Ascending aorta (tissue), 2 donors: ENCODE results near the gene CFDP1. TPM values are rescaled to one million over a fixed set of nuclear protein-coding genes. Genes with fewer than 3 reads are reported as not detected.

ENCODE experiments used
- DNase-seq, 2 donors: peaks; one replicate each; pipeline ENCODE4 v3.0.0-alpha.2; 2019; ENCODE audit warnings: low spot score in 2 of 2
- H3K27ac ChIP-seq, 2 donors: fragments of 200-600 bp; sonication (generic); one replicate each; pipeline ENCODE4 v1.5.1; 2016 to 2017; ENCODE audit warnings: mild to moderate bottlenecking in 1 of 2
- H3K27me3 ChIP-seq: fragments of 200-600 bp; sonication (generic); one replicate; pipeline ENCODE4 v1.5.1; 2017
- H3K36me3 ChIP-seq, 2 donors: fragments of 200-600 bp; sonication (generic); one replicate each; pipeline ENCODE4 v1.5.1; 2016
- H3K4me1 ChIP-seq, 2 donors: fragments of 200-600 bp; sonication (generic); one replicate each; pipeline ENCODE4 v1.5.1; 2016 to 2017; ENCODE audit warnings: mild to moderate bottlenecking in 1 of 2
- H3K4me3 ChIP-seq, 2 donors: fragments of 200-600 bp; sonication (generic); one replicate each; pipeline ENCODE4 v1.5.1; 2016 to 2017; ENCODE audit warnings: mild to moderate bottlenecking in 1 of 2
- H3K9me3 ChIP-seq, 2 donors: fragments of 200-600 bp; sonication (generic); one replicate each; pipeline ENCODE4 v1.5.1; 2016
- intact Hi-C: fragments of 100-400 bp; cut with DNase I; formaldehyde crosslinking; loops from one replicate; pipeline ENCODE4 v1.15.1; 2023
- total RNA-seq: library from RNA; depleted of rRNA; stranded (reverse); fragments of >200 nt; gene quantifications from one replicate; pipeline ENCODE4 v1.1.0, GENCODE V29; 2016
- TF ChIP-seq, protein P1 (sequence below), 3 experiments: fragments of 200-600 bp in 2 of 3; fragments of 450-650 bp in 1 of 3; sonication (generic) in 2 of 3; IDR thresholded peaks; one replicate each; pipeline ENCODE4 v1.5.1; 2016 to 2019; ENCODE audit warnings: antibody characterized with exemption in 3 of 3, mild to moderate bottlenecking in 1 of 3, moderate library complexity in 1 of 3

Gene CFDP1
- total RNA-seq, 1 donor from 2014 or later = 8.3 TPM

- no peak for DNase-seq
- Histone ChIP-seq H3K27me3 (no peaks in the 10 kb centered on the region), H3K36me3 (no peaks in the 10 kb centered on the region), H3K4me1 (no peaks in the 10 kb centered on the region), H3K27ac (no peak overlapping the region), H3K9me3 (no peaks in the 10 kb centered on the region), H3K4me3 (no peak overlapping the region)
- TF ChIP-seq, protein P1, sequence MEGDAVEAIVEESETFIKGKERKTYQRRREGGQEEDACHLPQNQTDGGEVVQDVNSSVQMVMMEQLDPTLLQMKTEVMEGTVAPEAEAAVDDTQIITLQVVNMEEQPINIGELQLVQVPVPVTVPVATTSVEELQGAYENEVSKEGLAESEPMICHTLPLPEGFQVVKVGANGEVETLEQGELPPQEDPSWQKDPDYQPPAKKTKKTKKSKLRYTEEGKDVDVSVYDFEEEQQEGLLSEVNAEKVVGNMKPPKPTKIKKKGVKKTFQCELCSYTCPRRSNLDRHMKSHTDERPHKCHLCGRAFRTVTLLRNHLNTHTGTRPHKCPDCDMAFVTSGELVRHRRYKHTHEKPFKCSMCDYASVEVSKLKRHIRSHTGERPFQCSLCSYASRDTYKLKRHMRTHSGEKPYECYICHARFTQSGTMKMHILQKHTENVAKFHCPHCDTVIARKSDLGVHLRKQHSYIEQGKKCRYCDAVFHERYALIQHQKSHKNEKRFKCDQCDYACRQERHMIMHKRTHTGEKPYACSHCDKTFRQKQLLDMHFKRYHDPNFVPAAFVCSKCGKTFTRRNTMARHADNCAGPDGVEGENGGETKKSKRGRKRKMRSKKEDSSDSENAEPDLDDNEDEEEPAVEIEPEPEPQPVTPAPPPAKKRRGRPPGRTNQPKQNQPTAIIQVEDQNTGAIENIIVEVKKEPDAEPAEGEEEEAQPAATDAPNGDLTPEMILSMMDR (IDR thresholded peaks at IDR 0.05) = no peak
- intact Hi-C loops = no loop called here
Measured at GRCh38 chr16:75477680-75478473, 44.6 kb upstream of the CFDP1 start.

GRCh38 chr16:75476817-75477216, 43.5 kb upstream of the CFDP1 start:
- DNase-seq = no peak
- Histone ChIP-seq H3K27me3 (no peaks in the 10 kb centered on the region), H3K9me3 (no peaks in the 10 kb centered on the region), H3K36me3 (no peaks in the 10 kb centered on the region), H3K4me1 (no peaks in the 10 kb centered on the region), H3K4me3 (no peak overlapping the region), H3K27ac (no peak overlapping the region)
- TF ChIP-seq, protein P1 (IDR thresholded peaks at IDR 0.05) = no peak
- intact Hi-C loops = no loop called here

DNA sequence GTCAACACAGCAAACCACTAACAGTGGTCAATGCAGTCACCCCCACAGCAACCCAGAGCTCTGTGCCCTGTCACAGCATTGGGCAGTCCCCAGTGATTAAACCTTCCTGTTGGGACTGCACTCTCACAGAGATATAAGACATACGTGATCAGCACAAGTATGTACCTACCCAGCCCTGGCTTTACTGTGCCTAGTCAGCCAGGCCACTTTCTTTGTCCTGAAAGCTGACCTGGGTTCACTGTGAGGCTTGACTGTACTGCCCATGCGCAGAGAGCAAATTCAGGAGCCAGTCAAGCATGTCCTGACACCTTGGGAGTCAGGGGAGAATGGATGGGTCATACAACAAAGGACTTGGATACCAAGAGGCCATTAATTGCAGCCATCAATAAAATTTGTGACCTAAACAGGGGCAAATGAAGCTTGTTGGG, 42.1 kb upstream of the CFDP1 start:
- TF ChIP-seq, protein P1 (IDR thresholded peaks at IDR 0.05) = no peak
- intact Hi-C loops = no loop called here
- no peaks in the 10 kb centered on the region for H3K36me3 ChIP-seq
- H3K4me1 ChIP-seq = no peaks in the 10 kb centered on the region
- no peaks in the 10 kb centered on the region for H3K27me3 ChIP-seq
- H3K9me3 ChIP-seq = no peaks in the 10 kb centered on the region
- DNase-seq = no peak
- no peak overlapping the region for H3K4me3 ChIP-seq
- no peak overlapping the region for H3K27ac ChIP-seq

DNA sequence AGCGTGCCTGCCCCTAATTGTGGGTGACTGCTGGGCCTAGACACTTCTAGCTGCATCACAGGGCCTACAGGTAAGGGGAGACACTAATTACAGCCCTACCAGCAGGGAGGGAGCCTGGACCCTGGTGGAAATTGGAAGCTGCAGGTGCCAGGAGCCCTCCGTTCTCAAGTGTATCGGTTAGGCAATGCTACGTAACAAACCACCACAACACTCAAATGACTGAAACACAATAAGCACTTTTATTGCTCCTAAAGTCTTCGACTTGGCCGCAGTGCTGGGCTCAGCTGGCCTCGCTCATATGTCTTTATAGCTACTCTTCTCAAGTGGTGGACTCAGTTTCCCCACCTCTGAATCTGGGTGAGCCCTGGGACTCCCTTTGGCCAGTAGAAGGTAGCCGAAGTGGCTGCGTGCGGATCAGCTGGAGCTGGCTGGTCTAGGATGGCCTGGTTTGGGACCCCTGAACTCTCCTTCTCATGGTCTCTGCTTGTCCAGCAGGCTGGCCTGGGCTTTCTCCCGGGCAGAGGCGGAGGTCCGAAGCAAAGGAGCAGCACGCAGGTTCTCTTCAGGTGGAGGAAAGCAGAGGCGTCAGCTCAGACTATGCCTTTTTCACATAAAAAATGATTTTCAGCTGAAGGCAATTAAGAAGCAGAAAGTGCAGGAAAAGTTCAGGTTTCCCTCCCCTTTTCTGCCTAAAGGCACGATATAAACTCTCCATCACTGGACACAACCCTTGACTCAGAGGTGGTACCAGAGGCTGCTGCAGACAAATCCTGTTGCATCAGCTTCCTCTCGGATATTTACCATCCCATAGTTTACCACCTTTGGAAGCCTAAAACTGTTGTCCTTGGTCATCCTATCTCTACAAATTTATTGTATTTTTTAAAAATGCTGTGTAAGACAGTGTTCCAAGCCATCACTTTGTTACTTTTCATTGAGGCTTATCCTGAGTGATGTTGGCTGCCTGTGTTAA, 39.9 kb upstream of the CFDP1 start:
- H3K4me1 ChIP-seq = no peaks in the 10 kb centered on the region
- TF ChIP-seq, protein P1 (IDR thresholded peaks at IDR 0.05) = no peak
- intact Hi-C loops = loop anchor here (2.0 to 5.0 kb wide), 2 partner anchors 119 to 292 kb away; no protein-coding TSS in a partner anchor
- H3K27ac ChIP-seq = no peak overlapping the region
- no peaks in the 10 kb centered on the region for H3K27me3 ChIP-seq
- H3K4me3 ChIP-seq = no peak overlapping the region
- H3K9me3 ChIP-seq = no peaks in the 10 kb centered on the region
- no peak for DNase-seq
- no peaks in the 10 kb centered on the region for H3K36me3 ChIP-seq

- DNase-seq = peak in 1 of 2 donors; percentile 75
- Histone ChIP-seq H3K36me3 (no peaks in the 10 kb centered on the region), H3K27ac (no peak overlapping the region), H3K4me3 (no peak overlapping the region), H3K27me3 (no peaks in the 10 kb centered on the region), H3K9me3 (no peaks in the 10 kb centered on the region), H3K4me1 (no peaks in the 10 kb centered on the region)
- TF ChIP-seq, protein P1 (IDR thresholded peaks at IDR 0.05) = peak; percentile 76 to 83 (median 79)
- intact Hi-C loops = loop anchor here (1.0 to 5.0 kb wide), 3 partner anchors 45 to 293 kb away; no protein-coding TSS in a partner anchor
Measured at GRCh38 chr16:75471723-75472633, 38.7 kb upstream of the CFDP1 start.
